NCI-H2196 (cell line): ENCODE data around the gene SPINK8.
"Not testable (repeated sequence)": the region's sequence is repeated elsewhere in the genome, so short reads cannot be mapped to it uniquely, and the experiment has no call there.

Experiments used
- DNase-seq: peaks from one replicate; lab custom pipeline; 2025; ENCODE audit not compliant: unreplicated experiment; lab: John Stamatoyannopoulos, UW

Gene SPINK8

DNA sequence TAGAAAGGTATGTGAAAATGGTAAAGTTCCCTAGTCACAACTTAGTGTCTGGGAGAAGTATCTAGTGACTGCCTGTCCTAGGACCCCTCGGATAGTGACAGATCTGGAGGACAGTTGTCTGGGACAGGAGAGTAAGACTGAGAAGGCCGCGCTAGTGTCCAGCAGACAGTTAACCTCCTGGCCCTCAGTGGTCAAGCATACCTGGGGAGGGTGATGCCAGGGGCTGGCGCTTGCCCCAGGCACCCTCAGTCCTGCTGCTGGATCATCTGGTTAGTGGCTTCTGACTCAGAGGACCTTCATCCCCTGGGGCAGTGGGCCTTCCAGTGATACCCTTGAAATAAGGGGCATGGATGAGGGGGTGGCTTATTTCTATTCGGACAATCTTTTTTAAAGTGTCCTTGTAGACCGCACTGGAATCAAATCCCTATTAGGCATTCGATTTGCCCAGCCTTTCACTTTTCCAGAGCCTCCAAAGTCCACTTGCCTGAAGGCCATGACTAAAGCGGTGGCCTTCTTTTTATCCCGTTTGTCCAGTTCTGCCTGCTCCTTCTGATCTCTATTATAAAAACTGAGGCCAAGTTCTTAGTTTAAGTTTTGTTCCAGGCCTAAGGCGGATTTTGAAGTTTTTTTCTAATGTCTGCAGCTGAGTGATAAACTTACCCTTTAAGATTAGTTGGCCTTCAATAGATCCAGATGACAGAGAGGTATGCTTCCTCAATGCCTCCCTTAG lies 1.6 kb downstream of the SPINK8 start:
- not testable (repeated sequence) for DNase-seq

GRCh38 chr3:48320996-48321395 lies 12.5 kb downstream of the SPINK8 start:
- no peak for DNase-seq

GRCh38 chr3:48318713-48319468 lies 14.6 kb downstream of the SPINK8 start:
- DNase-seq, result no peak

DNA sequence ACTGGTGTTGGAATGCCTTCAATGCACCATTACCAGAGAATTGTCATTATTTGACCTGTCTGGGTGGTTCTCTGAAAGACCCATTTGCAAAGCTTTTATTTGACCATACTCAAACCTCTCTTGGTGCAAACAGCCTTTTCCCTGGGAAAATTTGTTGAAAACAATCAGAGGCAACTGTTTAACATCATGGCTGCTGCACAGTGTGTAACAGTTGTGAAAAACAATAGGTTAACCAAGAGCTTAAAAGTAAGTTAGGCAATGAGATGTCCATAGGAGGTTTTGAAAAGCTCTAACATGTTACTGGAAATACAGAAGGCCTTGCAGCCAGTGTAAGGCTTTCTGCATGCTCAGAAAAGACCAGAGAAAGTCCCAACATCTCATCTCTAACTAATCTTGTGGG lies 18.9 kb downstream of the SPINK8 start:
- DNase-seq, result no peak

GRCh38 chr3:48306860-48307530 lies 26.5 kb downstream of the SPINK8 start:
- DNase-seq, result no peak

GRCh38 chr3:48306290-48306689 lies 27.2 kb downstream of the SPINK8 start:
- DNase-seq, result no peak

- no peak for DNase-seq
Observed at GRCh38 chr3:48305396-48305795, 28.1 kb downstream of the SPINK8 start.

DNA sequence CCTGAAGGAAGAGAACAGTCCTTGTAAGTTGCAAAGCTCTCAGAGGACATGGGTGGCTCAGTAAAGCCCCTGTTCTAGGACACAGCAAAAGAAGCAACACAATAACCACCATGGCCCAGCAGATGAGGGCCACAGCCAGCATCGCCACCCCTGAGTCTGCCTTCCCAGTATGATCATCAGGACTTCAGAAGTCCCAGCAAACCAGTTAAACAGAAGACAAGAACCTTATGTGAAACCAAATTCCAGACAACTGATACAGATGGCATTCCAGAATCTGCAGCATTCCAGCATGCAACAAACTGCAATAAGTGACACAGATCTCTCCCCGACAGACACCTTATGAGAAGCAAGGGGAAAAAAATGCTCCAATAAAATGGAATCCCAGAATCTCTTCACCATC lies 30.4 kb downstream of the SPINK8 start:
- DNase-seq, result no peak

GRCh38 chr3:48301800-48302166 lies 31.7 kb downstream of the SPINK8 start:
- peak; percentile 22 for DNase-seq

DNA sequence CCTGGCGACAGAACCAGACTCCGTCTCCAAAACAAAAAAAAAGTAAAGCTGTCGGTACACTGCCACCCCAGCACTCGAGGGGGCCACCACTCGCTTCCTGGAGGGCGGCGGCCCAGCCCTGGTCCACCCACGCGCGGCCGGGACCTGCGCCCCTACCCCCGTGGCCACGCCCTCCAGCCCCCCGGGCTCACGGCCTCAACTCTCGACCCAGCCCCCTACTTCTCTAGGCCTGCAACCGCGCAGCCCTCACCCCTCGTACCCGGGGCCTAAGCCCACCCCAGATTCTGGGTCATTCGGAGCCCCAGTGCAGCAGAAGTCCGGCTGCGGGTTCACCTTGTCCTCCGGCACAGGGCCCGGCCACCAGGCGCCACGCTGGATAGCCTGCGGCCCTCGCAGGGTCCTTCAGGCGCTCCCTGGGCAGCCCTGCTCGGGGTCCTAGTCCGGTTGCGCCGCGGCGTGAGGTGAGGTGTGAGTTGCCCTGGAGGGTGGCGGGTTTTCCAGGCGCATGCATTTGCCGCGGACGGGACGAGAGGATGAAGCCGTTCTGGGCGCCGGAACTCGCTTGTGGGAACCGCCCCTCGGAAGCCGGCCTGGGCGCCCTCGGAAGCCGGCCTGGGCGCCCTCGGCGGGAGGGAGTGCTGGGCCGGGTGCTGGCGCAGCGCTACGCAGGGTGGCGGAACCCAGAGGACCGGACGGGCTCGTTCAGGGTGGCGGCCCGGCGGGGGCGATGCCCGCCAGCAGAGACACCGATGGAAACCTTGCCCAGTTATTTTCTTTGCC lies 32.3 kb downstream of the SPINK8 start, which contains the start of gene NME6:
NME6 (minus strand) TSS at position 348 of the 780 bp plus-strand sequence.
- peak; percentile 81 for DNase-seq

- DNase-seq, result no peak
Observed at GRCh38 chr3:48299746-48300712, 33.4 kb downstream of the SPINK8 start.

GRCh38 chr3:48297111-48297810 lies 36.2 kb downstream of the SPINK8 start:
- no peak for DNase-seq

GRCh38 chr3:48296699-48297098 lies 36.8 kb downstream of the SPINK8 start:
- DNase-seq, result no peak

DNA sequence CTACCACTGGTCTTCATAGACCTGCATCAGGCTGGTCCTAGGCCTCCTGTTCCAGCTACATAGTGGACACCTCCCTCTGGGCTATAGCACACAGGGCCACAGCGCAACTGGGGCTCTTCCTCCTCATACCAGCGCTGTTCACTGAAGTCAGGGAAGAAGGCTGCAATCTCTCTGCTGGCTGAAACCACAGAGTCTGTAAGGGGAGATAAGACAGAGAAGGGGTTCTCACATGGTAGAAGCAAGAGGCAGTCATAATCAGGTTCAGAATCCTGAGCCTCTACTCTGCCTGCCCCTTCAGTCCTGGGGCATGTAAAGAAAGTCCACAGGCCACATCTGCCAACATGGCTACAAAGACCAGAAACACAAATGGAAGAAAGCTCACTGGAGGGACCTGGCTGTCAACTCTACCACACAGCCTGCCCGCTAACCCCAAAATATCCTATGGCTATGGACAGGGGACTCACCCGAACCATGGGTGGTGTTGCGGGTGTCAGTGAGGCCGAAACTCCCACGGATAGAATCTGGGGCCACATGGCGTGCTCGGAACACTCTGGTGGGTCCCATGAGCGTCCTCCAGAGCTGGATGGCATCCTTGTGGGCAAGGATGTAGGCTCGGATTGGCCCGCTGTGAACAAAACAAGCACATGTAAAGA lies 38.7 kb downstream of the SPINK8 start:
- DNase-seq, result no peak

- no peak for DNase-seq
Observed at GRCh38 chr3:48289659-48290058, 43.8 kb downstream of the SPINK8 start.

- no peak for DNase-seq
Observed at GRCh38 chr3:48287034-48287433, 46.4 kb downstream of the SPINK8 start.

- DNase-seq, result no peak
Observed at GRCh38 chr3:48286308-48286707, 47.2 kb downstream of the SPINK8 start.

GRCh38 chr3:48285675-48286074 lies 47.8 kb downstream of the SPINK8 start:
- DNase-seq, result no peak

DNA sequence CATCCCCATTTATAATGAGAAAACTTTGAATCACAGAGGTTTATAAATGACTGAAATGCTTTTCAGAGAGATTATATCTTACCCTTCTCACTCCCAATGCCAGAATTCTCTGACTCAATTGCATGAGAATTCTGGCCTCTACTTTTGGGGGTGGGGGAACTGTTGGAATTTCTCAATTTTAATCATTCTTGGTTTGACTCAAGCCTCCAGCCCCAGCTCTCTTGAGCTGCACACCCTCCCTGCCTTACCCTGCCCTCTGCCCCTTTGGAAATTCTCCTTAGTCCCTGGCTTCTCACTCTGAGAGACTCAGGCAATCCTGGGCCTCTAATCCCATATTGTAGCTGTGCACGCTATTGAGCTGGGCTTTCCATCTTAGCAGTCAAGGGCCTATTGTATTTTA lies 48.3 kb downstream of the SPINK8 start:
- no peak for DNase-seq
